Endothelial cell of umbilical vein (primary cell): ENCODE results near the gene PRR7. TPM values are rescaled to one million over a fixed set of nuclear protein-coding genes. Genes with fewer than 3 reads are reported as not detected.
A peak's percentile ranks its signal among the peaks of the same experiment; 100 is the strongest.

Experiments
- BruUV-seq: library from RNA; stranded (reverse); fragments of 400-500 nt; replicated peaks from 2 replicates; lab custom pipeline; 2021; lab: Mats Ljungman, UMichigan
- CTCF ChIA-PET: fragments of 300-600, 350-600 bp; sonication (Branson Sonifier 250); formaldehyde crosslinking; loops from one replicate; lab custom pipeline; 2021; ENCODE audit warnings: antibody characterized with exemption, inconsistent platforms; lab: Charles Lee
- POLR2A ChIA-PET: fragments of 300-600, 350-600 bp; sonication (Branson Sonifier 250); formaldehyde crosslinking; loops from one replicate; lab custom pipeline; 2021; ENCODE audit warnings: antibody characterized with exemption, inconsistent platforms; lab: Charles Lee
- DNase-seq: peaks from one replicate; pipeline ENCODE4 v3.0.0-alpha.2; 2011; ENCODE audit warnings: low read depth, low spot score
- FAIRE-seq: peaks from 2 replicates; lab custom pipeline; 2011; peaks lifted over from hg19 to GRCh38; lab: Jason Lieb, UNC
- H2AFZ ChIP-seq: 2 replicates; pipeline ENCODE4 v1.6.0; 2012; ENCODE audit warnings: low read depth, low read length, control low read depth, inconsistent platforms
- H3K27ac ChIP-seq: 2 replicates; pipeline ENCODE4 v1.5.1; 2011; ENCODE audit warnings: low read depth, mild to moderate bottlenecking, control low read depth, low read length, moderate library complexity; ENCODE audit not compliant: insufficient read depth
- H3K27me3 ChIP-seq, 2 experiments: 2 replicates each; pipeline versions ENCODE4 v1.6.0 to v1.6.1; 2011; ENCODE audit warnings: low read length in 2 of 2, mixed read lengths in 1 of 2; ENCODE audit not compliant: control insufficient read depth in 2 of 2, insufficient read depth in 2 of 2
- H3K36me3 ChIP-seq, 2 experiments: 2 replicates in 1 of 2; 3 replicates in 1 of 2; pipeline ENCODE4 v1.5.1; 2011; ENCODE audit warnings: low read length in 2 of 2, mild to moderate bottlenecking in 1 of 2, moderate library complexity in 1 of 2; ENCODE audit not compliant: control insufficient read depth in 2 of 2, insufficient read depth in 2 of 2; ENCODE audit errors: extremely low read depth in 1 of 2
- H3K4me1 ChIP-seq: 3 replicates; pipeline ENCODE4 v1.5.1; 2011; ENCODE audit warnings: mild to moderate bottlenecking, low read length; ENCODE audit not compliant: control insufficient read depth, insufficient read depth; ENCODE audit errors: extremely low read depth
- H3K4me2 ChIP-seq: 2 replicates; pipeline ENCODE4 v1.6.1; 2011; ENCODE audit warnings: low read length, control low read depth, mixed read lengths; ENCODE audit not compliant: insufficient read depth
- H3K4me3 ChIP-seq, 3 experiments: fragments of 200-600 bp in 1 of 3; sonication (generic), shearing (Covaris generic) in 1 of 3; replicated peaks in 1 of 3; 2 replicates each; pipeline ENCODE4 v1.5.1; 2011 to 2016; ENCODE audit warnings: control low read depth in 3 of 3, low read length in 3 of 3, mild to moderate bottlenecking in 2 of 3, inconsistent platforms in 1 of 3, low read depth in 1 of 3, moderate library complexity in 1 of 3; ENCODE audit not compliant: insufficient read depth in 1 of 3
- H3K79me2 ChIP-seq: 2 replicates; pipeline ENCODE4 v1.6.0; 2012; ENCODE audit warnings: low read length, inconsistent platforms; ENCODE audit not compliant: control insufficient read depth, insufficient read depth
- H3K9ac ChIP-seq: replicated peaks from 2 replicates; pipeline ENCODE3; 2011; ENCODE audit warnings: low read length, control low read depth; ENCODE audit not compliant: insufficient read depth; ENCODE audit errors: extremely low read depth
- H3K9me1 ChIP-seq: replicated peaks from 3 replicates; pipeline ENCODE4 v1.6.0; 2011; ENCODE audit warnings: mild to moderate bottlenecking, low read length; ENCODE audit not compliant: control insufficient read depth, insufficient read depth; ENCODE audit errors: extremely low read depth
- H3K9me3 ChIP-seq: replicated peaks from 2 replicates; pipeline ENCODE4 v1.5.1; 2012; ENCODE audit warnings: low read length, inconsistent platforms; ENCODE audit not compliant: control insufficient read depth, insufficient read depth
- H4K20me1 ChIP-seq: replicated peaks from 2 replicates; pipeline ENCODE3; 2011; ENCODE audit warnings: mild to moderate bottlenecking, low read length; ENCODE audit not compliant: control insufficient read depth, insufficient read depth; ENCODE audit errors: extremely low read depth
- CTCF ChIP-seq, 2 donors: IDR thresholded peaks; 1 replicate in 1 of 2; 2 replicates in 1 of 2; pipeline ENCODE4 v1.5.1; 2011; ENCODE audit warnings: low read length in 2 of 2, mild to moderate bottlenecking in 2 of 2, moderate library complexity in 2 of 2, control low read depth in 1 of 2, inconsistent platforms in 1 of 2, low read depth in 1 of 2; ENCODE audit not compliant: insufficient read depth in 1 of 2; ENCODE audit errors: extremely low read depth in 1 of 2
- EZH2 ChIP-seq: IDR thresholded peaks from 2 replicates; pipeline ENCODE4 v1.6.1; 2012; ENCODE audit warnings: borderline replicate concordance, low read depth, mild to moderate bottlenecking, moderate library complexity, low read length, inconsistent platforms; ENCODE audit not compliant: severe bottlenecking
- FOS ChIP-seq: IDR thresholded peaks from 2 replicates; pipeline ENCODE4 v1.6.1; 2011; ENCODE audit warnings: mild to moderate bottlenecking, low read length, moderate library complexity, borderline replicate concordance; ENCODE audit not compliant: insufficient read depth
- GATA2 ChIP-seq: IDR thresholded peaks from 2 replicates; pipeline ENCODE4 v1.7.0; 2011; ENCODE audit warnings: low read depth, mild to moderate bottlenecking, moderate library complexity, mixed read lengths, low read length; ENCODE audit not compliant: insufficient read length, insufficient read depth
- MAX ChIP-seq: IDR thresholded peaks from 2 replicates; pipeline ENCODE4 v1.6.1; 2011; ENCODE audit not compliant: insufficient read depth, insufficient read length
- POLR2A ChIP-seq: IDR thresholded peaks from 2 replicates; pipeline ENCODE4 v1.6.1; 2012; ENCODE audit warnings: low read depth, mild to moderate bottlenecking, control low read depth, low read length
- POLR2AphosphoS5 ChIP-seq: IDR thresholded peaks from 2 replicates; pipeline ENCODE4 v1.6.1; 2012; ENCODE audit warnings: low read depth, mild to moderate bottlenecking, control low read depth, low read length, moderate library complexity; ENCODE audit not compliant: insufficient read depth
- dilution Hi-C: fragments of 300-500 bp; cut with MboI; formaldehyde crosslinking; loops from one replicate; pipeline ENCODE4 v1.15.0; 2019; ENCODE audit warnings: low sequenced_read_pairs; ENCODE audit not compliant: extremely low pct_ligation_motif_present
- intact Hi-C: fragments of 100-400 bp; cut with micrococcal nuclease; formaldehyde crosslinking; loops from one replicate; pipeline ENCODE4 v1.10.0; 2022
- polyA plus RNA-seq, 4 experiments: library from polyadenylated mRNA; depleted of rRNA in 3 of 4; stranded (reverse) in 3 of 4; unstranded in 1 of 4; fragments of >200 nt; gene quantifications; 2 replicates each; pipeline versions ENCODE4 v1.2.1 to v1.2.3, GENCODE V29; 2011 to 2012; ENCODE audit warnings: missing spikeins in 1 of 4
- total RNA-seq: library from RNA; stranded (reverse); gene quantifications from 2 replicates; pipeline ENCODE4 v1.2.3, GENCODE V29; 2021

PRR7 gene
- total and polyA plus RNA-seq, 2 donors (not counting 3 experiments of a cell fraction or from before 2014, with no cell fraction given) = 6.5 to 6.6 TPM

- no peak overlapping the region for H2AFZ ChIP-seq
- intact Hi-C loops (no loop called here), dilution Hi-C loops (no loop called here)
- TF ChIP-seq GATA2 = no peak
- peak in 1 of 2 donors; percentile 9 for TF ChIP-seq CTCF (IDR thresholded peaks at IDR 0.05; ENCODE audit: extremely low read depth in 1 of 2, insufficient read depth in 1 of 2, low read depth in 1 of 2, low read length in 2 of 2)
- no peak for TF ChIP-seq FOS
- peak; percentile 77 for TF ChIP-seq MAX
- no peak for TF ChIP-seq POLR2AphosphoS5
- no peak for TF ChIP-seq EZH2
- no peak for TF ChIP-seq POLR2A
- no peak overlapping the region for H3K4me3 ChIP-seq
- no TSS peak for BruUV-seq
- no peaks in the 10 kb centered on the region for H3K27me3 ChIP-seq
- DNase-seq = peak; percentile 73
- H3K9me1 ChIP-seq = no peaks in the 10 kb centered on the region
- peak; percentile 69 for FAIRE-seq
- no peak overlapping the region for H3K9ac ChIP-seq
- H3K4me1 ChIP-seq = peaks cover 33% of the 10 kb centered on the region
- no peak overlapping the region for H3K4me2 ChIP-seq
- H3K27ac ChIP-seq = peak overlapping the region; percentile 77
- H4K20me1 ChIP-seq = no peaks in the 10 kb centered on the region
- no peaks in the 10 kb centered on the region for H3K9me3 ChIP-seq
- POLR2A ChIA-PET = interaction anchor here (1.0 to 2.4 kb wide), 3 partner anchors 27 to 49 kb away, joined by 3 to 7 read pairs (median 4); partner anchors contain the start of gene GRK6
- H3K36me3 ChIP-seq = peaks cover 4 to 8% of the 10 kb centered on the region in 2 experiments
- CTCF ChIA-PET = interaction anchor here (0.5 to 13.5 kb wide), 18 partner anchors 9 to 339 kb away, joined by 3 to 288 read pairs (median 6); partner anchors contain the start of genes F12, GRK6, PFN3 and SLC34A1
- no peaks in the 10 kb centered on the region for H3K79me2 ChIP-seq
Observed at GRCh38 chr5:177452688-177453638, 6.3 kb downstream of the PRR7 start.
